ENCODE results near the gene KREMEN2. TPM values are rescaled to one million over a fixed set of nuclear protein-coding genes. Genes with fewer than 3 reads are reported as not detected.

The KREMEN2 gene
- polyA plus RNA-seq, 2 of the 4 experiments (the other 2 are of a cell fraction), result 0.35 to 1.5 TPM

- no peak for TF ChIP-seq JUNB (IDR thresholded peaks at IDR 0.05)
- TF ChIP-seq HEYL (CRISPR knock-in tag; IDR thresholded peaks at IDR 0.05), result no peak
- no peak; the same call in 1 of the 2 replicates for TF ChIP-seq POLR2A (IDR thresholded peaks at IDR 0.05; ENCODE audit: low read length)
- TF ChIP-seq CTCF (IDR thresholded peaks at IDR 0.05), result no peak
- TF ChIP-seq PBX3 (IDR thresholded peaks at IDR 0.05), result no peak
- no peak; the same call in 1 of the 2 replicates for TF ChIP-seq MAX (IDR thresholded peaks at IDR 0.05)
- no peak for TF ChIP-seq HMGXB4 (CRISPR knock-in tag; IDR thresholded peaks at IDR 0.05; ENCODE audit: borderline replicate concordance)
- no peak for TF ChIP-seq MAFK (IDR thresholded peaks at IDR 0.05; ENCODE audit: partially characterized antibody)
- TF ChIP-seq EHF (CRISPR knock-in tag; IDR thresholded peaks at IDR 0.05), result 0 out of 2 replicates have a peak, but pooled peaks have one; percentile 70
- no peak for TF ChIP-seq KDM5A (IDR thresholded peaks at IDR 0.05)
- no peak for TF ChIP-seq ZSCAN20 (CRISPR knock-in tag; IDR thresholded peaks at IDR 0.05)
- TF ChIP-seq RARB (CRISPR knock-in tag; IDR thresholded peaks at IDR 0.05), result no peak
- TF ChIP-seq FOXS1 (CRISPR knock-in tag; IDR thresholded peaks at IDR 0.05), result 0 out of 2 replicates have a peak, but pooled peaks have one; percentile 28
- TF ChIP-seq HOXB13 (CRISPR knock-in tag; IDR thresholded peaks at IDR 0.05; ENCODE audit: low read depth), result peak; percentile 80; the same call in 1 of the 2 replicates
- no peak for TF ChIP-seq NFE2L2 (conservative IDR thresholded peaks at IDR 0.05; ENCODE audit: low read length)
- TF ChIP-seq ESRRA (IDR thresholded peaks at IDR 0.05; ENCODE audit: borderline replicate concordance, low read length), result no peak
- TF ChIP-seq CHD2 (IDR thresholded peaks at IDR 0.05; ENCODE audit: low read length, partially characterized antibody), result no peak
These were observed 4.9 kb downstream of the KREMEN2 start, which contains the start of gene PAQR4 (continued) for GRCh38 chr16:2968738-2969544.

- ChIA-PET POLR2A (interaction anchor here (0.6 to 1.9 kb wide), 4 partner anchors 11 to 165 kb away, joined by 4 to 13 read pairs (median 9); partner anchors contain the start of genes PKMYT1, TNFRSF12A and ZNF213), CTCF (interaction anchor here (0.6 to 1.9 kb wide), 16 partner anchors 8 to 71 kb away, joined by 3 to 27 read pairs (median 4); partner anchors contain the start of genes PKMYT1 and TNFRSF12A)
- Histone ChIP-seq H3K4me2 (peak overlapping the region; percentile 100), H3K4me3 (peak overlapping the region; percentile 97), H3K9me3 (no peaks in the 10 kb centered on the region), H3K4me1 (peaks cover 17% of the 10 kb centered on the region), H3K27ac (peak overlapping the region; percentile 84 to 91)
- ATAC-seq (peak; percentile 55 to 79), DNase-seq (ENCODE audit: low read depth in 1 of 2, low spot score in 1 of 2) (peak; percentile 73 to 77), FAIRE-seq (no peak)
- 2% methylated on average over 6 of the region's 83 CpGs for WGBS (ENCODE audit: missing lambda C conversion rate)
- TF ChIP-seq TFCP2L1 (CRISPR knock-in tag; IDR thresholded peaks at IDR 0.05) (0 out of 2 replicates have a peak, but pooled peaks have one; percentile 39), SMC3 (IDR thresholded peaks at IDR 0.05) (0 out of 3 replicates have a peak, but pooled peaks have one; percentile 19), HOXA7 (CRISPR knock-in tag; IDR thresholded peaks at IDR 0.05) (no peak), ELK1 (IDR thresholded peaks at IDR 0.05; ENCODE audit: low read depth, low read length) (no peak), GATA3 (IDR thresholded peaks at IDR 0.05; ENCODE audit: borderline replicate concordance) (no peak; the same call in 1 of the 2 replicates), PHF8 (IDR thresholded peaks at IDR 0.05; ENCODE audit: borderline replicate concordance, low read depth) (0 out of 2 replicates have a peak, but pooled peaks have one; percentile 40), RNF2 (IDR thresholded peaks at IDR 0.05; ENCODE audit: borderline replicate concordance, low read depth) (0 out of 2 replicates have a peak, but pooled peaks have one; percentile 53), FOSL2 (IDR thresholded peaks at IDR 0.05) (no peak), FOSL2 (CRISPR knock-in tag; IDR thresholded peaks at IDR 0.05) (no peak), CTCF (IDR thresholded peaks at IDR 0.05) (peak; percentile 48), RARB (CRISPR knock-in tag; IDR thresholded peaks at IDR 0.05) (no peak)
These were observed 5.8 kb downstream of the KREMEN2 start for GRCh38 chr16:2969545-2970521.
